GM12878 (cell line): Measurements from ENCODE around the gene HPSE2. TPM values are rescaled to one million over a fixed set of nuclear protein-coding genes. Genes with fewer than 3 reads are reported as not detected.

Source experiments
- ATAC-seq: fragments of 200-7000 bp; cut with Tn5 transposase; 3 replicates; pipeline ENCODE4 v1.9.1; 2020; ENCODE audit warnings: mild to moderate bottlenecking, moderate library complexity
- BruUV-seq: library from RNA; stranded (reverse); fragments of 400-500 nt; replicated peaks from 2 replicates; lab custom pipeline; 2021; lab: Mats Ljungman, UMichigan
- CTCF ChIA-PET: fragments of 300-600 bp; sonication (Branson Sonifier 250); formaldehyde crosslinking; extraction: SDS; loops from one replicate; lab custom pipeline; 2021; ENCODE audit warnings: inconsistent platforms; lab: Yijun Ruan, JAX
- POLR2A ChIA-PET: fragments of 350-600 bp; formaldehyde crosslinking; extraction: SDS; loops from one replicate; lab custom pipeline; 2021; ENCODE audit warnings: inconsistent platforms; lab: Charles Lee
- RAD21 ChIA-PET: fragments of 300-600 bp; sonication (Branson Sonifier 250); formaldehyde crosslinking; loops from one replicate; lab custom pipeline; 2023; ENCODE audit warnings: antibody characterized with exemption; ENCODE audit not compliant: unreplicated experiment; lab: Charles Lee
- SMC1A ChIA-PET: fragments of 300-600 bp; sonication (Branson Sonifier 250); formaldehyde crosslinking; loops from one replicate; lab custom pipeline; 2023; ENCODE audit not compliant: unreplicated experiment, uncharacterized antibody; lab: Charles Lee
- DNase-seq: peaks from one replicate; pipeline ENCODE4 v3.0.0-alpha.2; 2011; ENCODE audit warnings: low read depth, low spot score
- FAIRE-seq: peaks from 3 replicates; lab custom pipeline; 2011; peaks lifted over from hg19 to GRCh38; lab: Jason Lieb, UNC
- H2AFZ ChIP-seq: 2 replicates; pipeline ENCODE4 v1.6.0; 2011; ENCODE audit warnings: low read depth, low read length, control low read depth; ENCODE audit not compliant: control insufficient read depth
- H3K27ac ChIP-seq: 2 replicates; pipeline ENCODE4 v1.5.1; 2011; ENCODE audit warnings: control low read depth; ENCODE audit not compliant: control insufficient read depth, insufficient read depth
- H3K27me3 ChIP-seq, 2 experiments: replicated peaks in 1 of 2; 2 replicates each; pipeline versions ENCODE4 v1.6.0 to v1.6.1; 2011; ENCODE audit warnings: low read length in 1 of 2; ENCODE audit not compliant: control insufficient read depth in 2 of 2, insufficient read depth in 2 of 2
- H3K36me3 ChIP-seq, 2 experiments: 2 replicates each; pipeline ENCODE4 v1.5.1; 2011; ENCODE audit warnings: low read length in 1 of 2; ENCODE audit not compliant: control insufficient read depth in 2 of 2, insufficient read depth in 2 of 2
- H3K4me1 ChIP-seq: 2 replicates; pipeline ENCODE4 v1.6.1; 2011; ENCODE audit warnings: mild to moderate bottlenecking, low read length, moderate library complexity, mixed read lengths; ENCODE audit not compliant: control insufficient read depth, insufficient read depth
- H3K4me2 ChIP-seq: 2 replicates; pipeline ENCODE4 v1.6.0; 2011; ENCODE audit warnings: control low read depth; ENCODE audit not compliant: control insufficient read depth, insufficient read depth
- H3K4me3 ChIP-seq: fragments of 200-600 bp; sonication (generic); 2 replicates; pipeline ENCODE4 v1.5.1; 2016
- H3K79me2 ChIP-seq: 2 replicates; pipeline ENCODE4 v1.6.0; 2011; ENCODE audit warnings: low read length; ENCODE audit not compliant: control insufficient read depth, insufficient read depth
- H3K9ac ChIP-seq: 2 replicates; pipeline ENCODE4 v1.8.0; 2011; ENCODE audit warnings: low read length, control low read depth, mixed read lengths; ENCODE audit not compliant: control insufficient read depth, insufficient read depth
- H3K9me3 ChIP-seq: replicated peaks from 3 replicates; pipeline ENCODE4 v1.5.1; 2011; ENCODE audit warnings: mild to moderate bottlenecking, low read length; ENCODE audit not compliant: control insufficient read depth, insufficient read depth
- H4K20me1 ChIP-seq: 2 replicates; pipeline ENCODE4 v1.6.0; 2011; ENCODE audit not compliant: control insufficient read depth, insufficient read depth
- ATF3 ChIP-seq: IDR thresholded peaks from 2 replicates; pipeline ENCODE4 v1.6.1; 2011; ENCODE audit warnings: low read depth, mild to moderate bottlenecking, low read length, moderate library complexity, borderline replicate concordance; ENCODE audit errors: extremely low read depth
- CBX3 ChIP-seq: fragments of 200-600 bp; sonication (generic); IDR thresholded peaks from 2 replicates; pipeline ENCODE4 v1.6.1; 2016; ENCODE audit warnings: low read depth, borderline replicate concordance
- EED ChIP-seq: sonication (generic); IDR thresholded peaks from 2 replicates; pipeline ENCODE4 v1.6.1; 2016; ENCODE audit warnings: antibody characterized with exemption, low read depth
- HDAC6 ChIP-seq: fragments of 200-600 bp; sonication (generic); IDR thresholded peaks from one replicate; pipeline ENCODE4 v1.8.0; 2017; ENCODE audit warnings: antibody characterized with exemption; ENCODE audit not compliant: unreplicated experiment
- KLF5 ChIP-seq: fragments of 450-650 bp; IDR thresholded peaks from 2 replicates; pipeline ENCODE4 v1.6.1; 2014; ENCODE audit warnings: mild to moderate bottlenecking; ENCODE audit not compliant: partially characterized antibody
- NFXL1 ChIP-seq: fragments of 450-650 bp; IDR thresholded peaks from 2 replicates; pipeline ENCODE4 v1.6.1; 2017; ENCODE audit warnings: antibody characterized with exemption, mild to moderate bottlenecking, borderline replicate concordance
- NR2F1 ChIP-seq: fragments of 450-650 bp; conservative IDR thresholded peaks from 2 replicates; pipeline ENCODE4 v1.6.1; 2017; ENCODE audit warnings: mild to moderate bottlenecking
- PAX5 ChIP-seq: IDR thresholded peaks from 2 replicates; pipeline ENCODE4 v1.6.1; 2011; ENCODE audit warnings: low read depth, low read length, borderline replicate concordance
- PKNOX1 ChIP-seq: fragments of 450-650 bp; IDR thresholded peaks from 2 replicates; pipeline ENCODE4 v1.6.1; 2016; ENCODE audit warnings: mild to moderate bottlenecking
- RFX5 ChIP-seq: IDR thresholded peaks from 2 replicates; pipeline ENCODE4 v1.6.1; 2011; ENCODE audit warnings: low read depth, low read length, improper control_type of control experiment
- SMAD5 ChIP-seq: IDR thresholded peaks from 2 replicates; pipeline ENCODE4 v1.6.1; 2016; ENCODE audit warnings: antibody characterized with exemption, low read depth
- TARDBP ChIP-seq: IDR thresholded peaks from 2 replicates; pipeline ENCODE4 v1.6.1; 2016; ENCODE audit warnings: borderline replicate concordance
- TCF7 ChIP-seq: IDR thresholded peaks from 2 replicates; pipeline ENCODE4 v1.6.1; 2014; ENCODE audit warnings: antibody characterized with exemption, borderline replicate concordance
- ZNF24 ChIP-seq: fragments of 450-650 bp; IDR thresholded peaks from 2 replicates; pipeline ENCODE4 v1.6.1; 2017; ENCODE audit warnings: antibody characterized with exemption, mild to moderate bottlenecking
- ZNF592 ChIP-seq: fragments of 450-650 bp; IDR thresholded peaks from 2 replicates; pipeline ENCODE4 v1.6.1; 2017; ENCODE audit warnings: mild to moderate bottlenecking, moderate library complexity
- ZNF622 ChIP-seq: fragments of 450-650 bp; IDR thresholded peaks from 2 replicates; pipeline ENCODE4 v1.6.1; 2017; ENCODE audit warnings: mild to moderate bottlenecking, inconsistent platforms
- WGBS: methylation state at CpG from one replicate; pipeline ENCODE4 v1.1.6; 2016; ENCODE audit warnings: low lambda C conversion rate; ENCODE audit not compliant: insufficient replicate concordance, insufficient coverage; ENCODE audit errors: missing lambda C conversion rate; 5-methylcytosine and 5-hydroxymethylcytosine counted together
- in situ Hi-C: fragments of 300-500 bp; cut with MboI; formaldehyde crosslinking; loops from 9 replicates; pipeline ENCODE4 v1.14.3; 2018; ENCODE audit warnings: mixed read lengths
- intact Hi-C: fragments of 100-400 bp; cut with micrococcal nuclease; formaldehyde crosslinking; loops from one replicate; pipeline ENCODE4 v1.14.2; 2022; ENCODE audit not compliant: unreplicated experiment
- polyA plus RNA-seq, 11 experiments: library from polyadenylated mRNA; depleted of rRNA in 4 of 11; unstranded in 6 of 11; stranded (reverse) in 5 of 11; fragments of >200 nt; fragmentation: Nextera tagmentation in 4 of 11; fragmentation: Illumina TruSeq in 1 of 11; extraction: Ambion mirVana in 4 of 11; extraction: Trizol in 1 of 11; gene quantifications; 1 replicate in 1 of 11; 2 replicates in 10 of 11; pipeline versions ENCODE4 v1.2.1 to v1.2.3, GENCODE V29; 2011 to 2016; ENCODE audit warnings: inconsistent platforms in 2 of 11, missing spikeins in 2 of 11, low read depth in 1 of 11
- total RNA-seq, 4 experiments: library from RNA; depleted of rRNA in 3 of 4; stranded (reverse); fragments of >200 nt in 3 of 4; fragmentation: Illumina TruSeq in 1 of 4; extraction: Trizol in 1 of 4; gene quantifications; 2 replicates each; pipeline versions ENCODE4 v1.2.1 to v1.2.3, GENCODE V29; 2013 to 2021
- TF ChIP-seq, protein P1 (sequence below): IDR thresholded peaks from 2 replicates; pipeline ENCODE4 v1.6.1; 2011; ENCODE audit warnings: borderline replicate concordance, low read depth, mild to moderate bottlenecking, moderate library complexity, mixed read lengths, low read length; ENCODE audit not compliant: insufficient read depth; ENCODE audit errors: extremely low read length

HPSE2 gene
- total and polyA plus RNA-seq, 10 of the 15 experiments (the other 5 are each of a cell fraction or from before 2014, with no cell fraction given), result 0.06 TPM; not detected in 9

GRCh38 chr10:98587156-98587837 lies 648.4 kb downstream of the HPSE2 start (continued):
- TF ChIP-seq NFXL1 (no peak), ZNF592 (no peak), ZNF622 (no peak), ZNF24 (no peak), PAX5 (no peak), EED (no peak), RFX5 (no peak)

DNA sequence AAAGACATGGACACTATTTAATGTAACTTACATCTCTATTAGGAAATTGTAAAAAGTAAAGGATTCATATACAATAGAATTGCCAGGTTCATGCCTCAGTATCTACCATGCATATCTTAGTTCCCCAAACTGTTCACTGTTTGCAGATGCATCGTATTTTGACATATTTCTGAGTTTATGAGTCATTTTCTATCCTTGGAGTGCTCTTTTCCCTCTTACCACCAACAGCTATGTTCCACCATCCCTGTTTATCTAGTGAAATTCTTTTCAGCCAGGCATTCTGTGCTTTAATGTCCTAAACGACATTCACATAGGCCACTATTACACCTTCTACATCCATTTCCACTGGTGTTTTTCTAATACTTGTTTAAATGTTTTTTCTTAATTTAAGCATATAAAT lies 649.6 kb downstream of the HPSE2 start:
- no peak overlapping the region for H2AFZ ChIP-seq
- intact Hi-C loops, result no loop called here
- no peak overlapping the region for H3K4me3 ChIP-seq
- no peaks in the 10 kb centered on the region for H3K79me2 ChIP-seq
- FAIRE-seq (no peak), ATAC-seq (no peak), DNase-seq (no peak)
- no peak overlapping the region for H3K4me2 ChIP-seq
- SMC1A ChIA-PET, result interaction anchor here (0.9 kb wide), 1 partner anchor 15 kb away, joined by 3 read pairs; no protein-coding TSS in a partner anchor
- CTCF ChIA-PET, result interaction anchor here (1.5 kb wide), 1 partner anchor 661 kb away, joined by 3 read pairs; no protein-coding TSS in a partner anchor
- BruUV-seq, result no TSS peak
- H3K36me3 ChIP-seq, result no peaks in the 10 kb centered on the region
- no peak overlapping the region for H3K27ac ChIP-seq
- H3K9ac ChIP-seq, result no peak overlapping the region
- no peaks in the 10 kb centered on the region for H4K20me1 ChIP-seq
- H3K27me3 ChIP-seq, result no peaks in the 10 kb centered on the region
- no peaks in the 10 kb centered on the region for H3K4me1 ChIP-seq
- in situ Hi-C loops, result no loop called here
- WGBS, result 2% methylated on average over 2 of the region's 2 CpGs
- RAD21 ChIA-PET, result no interaction called here
- POLR2A ChIA-PET, result no interaction called here
- no peaks in the 10 kb centered on the region for H3K9me3 ChIP-seq
- TF ChIP-seq SMAD5 (no peak), TARDBP (no peak), HDAC6 (no peak), CBX3 (no peak), NR2F1 (no peak), TCF7 (no peak), KLF5 (no peak), PKNOX1 (no peak), ATF3 (no peak)
- TF ChIP-seq, protein P1, sequence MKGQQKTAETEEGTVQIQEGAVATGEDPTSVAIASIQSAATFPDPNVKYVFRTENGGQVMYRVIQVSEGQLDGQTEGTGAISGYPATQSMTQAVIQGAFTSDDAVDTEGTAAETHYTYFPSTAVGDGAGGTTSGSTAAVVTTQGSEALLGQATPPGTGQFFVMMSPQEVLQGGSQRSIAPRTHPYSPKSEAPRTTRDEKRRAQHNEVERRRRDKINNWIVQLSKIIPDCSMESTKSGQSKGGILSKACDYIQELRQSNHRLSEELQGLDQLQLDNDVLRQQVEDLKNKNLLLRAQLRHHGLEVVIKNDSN, result no peak
